Kidney (tissue), 14 donors: ENCODE measurements around the gene CCDC88C. TPM values are rescaled to one million over a fixed set of nuclear protein-coding genes. Genes with fewer than 3 reads are reported as not detected.

ENCODE experiments used
- DNase-seq, 5 donors: peaks; one replicate each; pipeline ENCODE4 v3.0.0-alpha.2; 2013 to 2020
- FAIRE-seq: peaks from 2 replicates; lab custom pipeline; 2012; peaks lifted over from hg19 to GRCh38; lab: Jason Lieb, UNC
- H3K27ac ChIP-seq, 2 donors: one replicate each; pipeline ENCODE4 v1.7.0; 2013; ENCODE audit warnings: low read depth in 2 of 2, low read length in 2 of 2, inconsistent platforms in 1 of 2
- H3K27me3 ChIP-seq: one replicate; pipeline ENCODE4 v1.7.1; 2013; ENCODE audit warnings: low read length, inconsistent platforms; ENCODE audit not compliant: control insufficient read depth, insufficient read depth
- H3K36me3 ChIP-seq, 3 donors: one replicate each; pipeline versions ENCODE4 v1.7.0 to v1.7.1; 2013; ENCODE audit warnings: low read length in 3 of 3, control low read depth in 1 of 3, inconsistent platforms in 1 of 3; ENCODE audit not compliant: insufficient read depth in 3 of 3, control insufficient read depth in 2 of 3
- H3K4me1 ChIP-seq, 3 donors: one replicate each; pipeline versions ENCODE4 v1.7.0 to v1.7.1; 2013; ENCODE audit warnings: low read length in 3 of 3, inconsistent platforms in 1 of 3, low read depth in 1 of 3; ENCODE audit not compliant: control insufficient read depth in 2 of 3, insufficient read depth in 2 of 3
- H3K4me3 ChIP-seq, 3 donors: one replicate each; pipeline versions ENCODE4 v1.7.0 to v1.8.1; 2013; ENCODE audit warnings: low read length in 3 of 3, control low read depth in 1 of 3, inconsistent platforms in 1 of 3
- H3K9ac ChIP-seq, 3 donors: one replicate each; pipeline versions ENCODE4 v1.7.0 to v1.7.1; 2013; ENCODE audit warnings: low read length in 3 of 3, control low read depth in 1 of 3, inconsistent platforms in 1 of 3
- H3K9me3 ChIP-seq, 3 donors: one replicate each; pipeline versions ENCODE4 v1.7.0 to v1.7.1; 2013; ENCODE audit warnings: low read length in 3 of 3, control low read depth in 1 of 3, inconsistent platforms in 1 of 3; ENCODE audit not compliant: control insufficient read depth in 2 of 3, insufficient read depth in 1 of 3
- intact Hi-C: fragments of 100-400 bp; cut with DNase I; formaldehyde crosslinking; loops from one replicate; pipeline ENCODE4 v1.11.1; 2022
- polyA plus RNA-seq: library from polyadenylated mRNA; stranded (reverse); fragments of 350-450 nt; fragmentation: Illumina TruSeq; extraction: RNeasy Lipid Tissue Mini Kit (QIAGEN cat#74804); gene quantifications from one replicate; pipeline ENCODE4 v1.2.3, GENCODE V29; 2014; ENCODE audit warnings: low read depth, low replicate concordance; ENCODE audit not compliant: insufficient read depth
- total RNA-seq: library from RNA; stranded (reverse); fragmentation: NEBNext Ultra II Directional; extraction: Animal tissue kit (Norgen Biotek cat#: 25700); gene quantifications from one replicate; pipeline ENCODE4 v1.2.1, GENCODE V29; 2021
- TF ChIP-seq, protein P1 (sequence below): IDR thresholded peaks from 3 replicates; pipeline ENCODE4 v1.5.1; 2012; ENCODE audit warnings: mild to moderate bottlenecking, moderate library complexity, borderline replicate concordance; ENCODE audit not compliant: insufficient read depth; ENCODE audit errors: extremely low read depth
- donor health status: control.
- donor health status: control.
- donor health status: control.
- donor health status: control.
- donor health status: control.
- donor health status: DM: yes; HTN: yes; CAD: no.
- donor health status: Normal renal cell carcinoma (clear cell type).

Gene CCDC88C
- total and polyA plus RNA-seq, 2 donors from 2014 or later: 6.6 to 32.8 TPM

DNA sequence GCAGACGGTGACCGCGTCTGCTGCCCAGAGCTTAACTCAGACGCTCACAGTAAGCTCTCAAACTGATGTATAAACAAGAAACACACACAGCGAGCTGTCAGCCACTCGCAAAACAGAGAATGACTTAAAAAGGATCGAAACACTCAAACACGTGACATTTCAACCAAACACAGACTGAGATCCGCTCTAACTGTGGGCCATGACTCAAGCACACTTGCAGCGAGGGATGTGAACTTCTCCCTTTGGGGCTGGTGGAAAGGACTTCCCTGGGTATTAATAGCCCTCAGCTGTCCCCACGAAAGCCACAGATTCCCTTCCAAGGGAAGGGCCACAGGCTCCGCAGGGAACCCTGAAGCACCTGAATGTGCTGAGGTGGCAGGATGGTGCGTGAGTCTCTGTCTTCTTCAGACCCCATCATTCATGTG lies 29.1 kb downstream of the CCDC88C start:
- FAIRE-seq: no peak
- Histone ChIP-seq H3K27me3 (no peaks in the 10 kb centered on the region), H3K27ac (no peak overlapping the region), H3K9ac (no peak overlapping the region), H3K9me3 (no peaks in the 10 kb centered on the region), H3K36me3 (no peaks in the 10 kb centered on the region), H3K4me1 (peaks cover 0 to 16% (median 2%) of the 10 kb centered on the region in 3 donors), H3K4me3 (no peak overlapping the region)
- DNase-seq: no peak
- intact Hi-C loops: no loop called here
- TF ChIP-seq, protein P1, sequence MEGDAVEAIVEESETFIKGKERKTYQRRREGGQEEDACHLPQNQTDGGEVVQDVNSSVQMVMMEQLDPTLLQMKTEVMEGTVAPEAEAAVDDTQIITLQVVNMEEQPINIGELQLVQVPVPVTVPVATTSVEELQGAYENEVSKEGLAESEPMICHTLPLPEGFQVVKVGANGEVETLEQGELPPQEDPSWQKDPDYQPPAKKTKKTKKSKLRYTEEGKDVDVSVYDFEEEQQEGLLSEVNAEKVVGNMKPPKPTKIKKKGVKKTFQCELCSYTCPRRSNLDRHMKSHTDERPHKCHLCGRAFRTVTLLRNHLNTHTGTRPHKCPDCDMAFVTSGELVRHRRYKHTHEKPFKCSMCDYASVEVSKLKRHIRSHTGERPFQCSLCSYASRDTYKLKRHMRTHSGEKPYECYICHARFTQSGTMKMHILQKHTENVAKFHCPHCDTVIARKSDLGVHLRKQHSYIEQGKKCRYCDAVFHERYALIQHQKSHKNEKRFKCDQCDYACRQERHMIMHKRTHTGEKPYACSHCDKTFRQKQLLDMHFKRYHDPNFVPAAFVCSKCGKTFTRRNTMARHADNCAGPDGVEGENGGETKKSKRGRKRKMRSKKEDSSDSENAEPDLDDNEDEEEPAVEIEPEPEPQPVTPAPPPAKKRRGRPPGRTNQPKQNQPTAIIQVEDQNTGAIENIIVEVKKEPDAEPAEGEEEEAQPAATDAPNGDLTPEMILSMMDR: no peak

DNA sequence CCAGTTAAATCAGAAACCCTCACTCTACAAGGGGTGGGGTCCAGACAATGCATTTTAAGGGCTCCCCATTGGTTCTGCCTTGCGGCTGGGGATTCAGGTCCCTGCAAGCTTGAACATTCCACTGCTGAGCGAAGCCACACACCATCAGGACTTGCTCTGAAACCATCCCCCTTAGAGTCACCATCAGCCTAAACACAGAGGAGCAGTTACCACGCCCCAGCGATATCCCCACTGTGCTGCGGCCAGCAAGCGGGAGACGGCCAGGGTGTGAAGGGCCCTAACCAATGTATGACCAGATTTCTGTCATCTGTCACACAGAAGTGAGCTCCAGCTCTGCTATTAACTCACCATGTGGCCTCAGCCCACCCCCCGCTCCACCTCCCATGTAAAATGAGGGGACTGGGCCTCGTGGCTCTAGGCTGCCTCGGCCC lies 29.7 kb downstream of the CCDC88C start:
- no peak overlapping the region for H3K27ac ChIP-seq
- no peaks in the 10 kb centered on the region for H3K36me3 ChIP-seq
- intact Hi-C loops: no loop called here
- H3K9ac ChIP-seq: no peak overlapping the region
- DNase-seq (peak in 1 of 5 donors; percentile 49), FAIRE-seq (no peak)
- H3K27me3 ChIP-seq: no peaks in the 10 kb centered on the region
- TF ChIP-seq, protein P1: no peak
- no peak overlapping the region for H3K4me3 ChIP-seq
- peaks cover 0 to 16% (median 2%) of the 10 kb centered on the region in 3 donors for H3K4me1 ChIP-seq
- H3K9me3 ChIP-seq: no peaks in the 10 kb centered on the region

DNA sequence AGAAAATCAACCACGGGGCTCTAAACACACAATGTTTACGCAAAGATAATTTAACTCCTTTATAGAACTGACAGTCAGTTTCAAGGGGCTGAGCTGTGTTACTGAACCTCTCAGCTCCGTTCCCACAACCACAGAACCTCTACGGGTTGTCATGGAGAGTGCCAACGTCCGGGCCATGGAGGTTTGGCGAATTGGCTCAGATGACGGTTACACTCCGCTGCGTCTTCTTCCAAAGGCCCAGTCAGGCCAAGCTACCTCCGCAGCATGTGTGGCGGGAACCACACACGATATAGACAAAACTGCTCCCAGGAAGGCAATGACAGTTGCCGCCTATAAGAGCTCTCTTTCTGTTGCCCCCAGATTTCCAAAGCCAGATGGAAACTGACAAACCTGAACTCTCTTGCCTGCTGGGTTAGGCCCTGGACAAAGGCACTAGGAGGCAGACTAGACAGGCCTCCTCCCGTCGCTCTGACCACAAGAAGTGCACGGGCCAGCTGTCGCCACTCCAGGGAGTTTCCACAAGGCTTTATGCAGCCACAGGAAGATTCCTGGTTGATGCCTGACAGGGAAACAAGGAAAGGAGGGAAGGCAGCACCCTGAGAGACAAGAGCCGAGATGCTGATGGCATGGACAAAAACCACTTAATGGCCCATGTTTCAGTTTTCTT lies 30.3 kb downstream of the CCDC88C start:
- Histone ChIP-seq H3K4me1 (peaks cover 0 to 12% (median 2%) of the 10 kb centered on the region in 3 donors), H3K4me3 (no peak overlapping the region), H3K27me3 (no peaks in the 10 kb centered on the region), H3K9ac (no peak overlapping the region), H3K27ac (no peak overlapping the region), H3K9me3 (no peaks in the 10 kb centered on the region), H3K36me3 (no peaks in the 10 kb centered on the region)
- DNase-seq: peak in 4 of 5 donors; percentile 71 to 85 (median 82)
- intact Hi-C loops: no loop called here
- TF ChIP-seq, protein P1: no peak
- no peak for FAIRE-seq
